IMR-90 (cell line): ENCODE data around the gene TMEM14B. TPM values are rescaled to one million over a fixed set of nuclear protein-coding genes. Genes with fewer than 3 reads are reported as not detected.

Experiments used
- ATAC-seq: fragments of 200-7000 bp; cut with Tn5 transposase; 2 replicates; pipeline ENCODE4 v1.9.1; 2020; ENCODE audit warnings: low read depth, mild to moderate bottlenecking, moderate library complexity
- BruUV-seq: library from RNA; stranded (reverse); fragments of 400-500 nt; replicated peaks from 2 replicates; lab custom pipeline; 2021; lab: Mats Ljungman, UMichigan
- CTCF ChIA-PET: fragments of 300-600 bp; formaldehyde crosslinking; extraction: SDS; loops from one replicate; lab custom pipeline; 2021; ENCODE audit warnings: antibody characterized with exemption; lab: Yijun Ruan, JAX
- POLR2A ChIA-PET: fragments of 300-600 bp; sonication (Branson Sonifier 250); formaldehyde crosslinking; loops from one replicate; lab custom pipeline; 2022; ENCODE audit warnings: antibody characterized with exemption; ENCODE audit not compliant: unreplicated experiment; lab: Charles Lee
- DNase-seq: peaks from one replicate; pipeline ENCODE4 v3.0.0; 2013
- H2AFZ ChIP-seq: replicated peaks from 2 replicates; pipeline ENCODE3; 2013; ENCODE audit warnings: low read length, mild to moderate bottlenecking; ENCODE audit not compliant: poor library complexity
- H2AK5ac ChIP-seq: 2 replicates; pipeline ENCODE4 v1.6.1; 2013; ENCODE audit warnings: low read depth, low read length, inconsistent platforms
- H2AK9ac ChIP-seq: replicated peaks from 2 replicates; pipeline ENCODE3; 2013; ENCODE audit warnings: mild to moderate bottlenecking, low read depth, low read length, moderate library complexity; ENCODE audit not compliant: poor library complexity
- H2BK120ac ChIP-seq: 2 replicates; pipeline ENCODE4 v1.6.1; 2013; ENCODE audit warnings: low read depth, low read length, inconsistent platforms
- H2BK15ac ChIP-seq: 3 replicates; pipeline ENCODE4 v1.6.1; 2013; ENCODE audit warnings: low read depth, low read length, inconsistent platforms
- H2BK20ac ChIP-seq: 2 replicates; pipeline ENCODE4 v1.6.1; 2013; ENCODE audit warnings: low read depth, mild to moderate bottlenecking, inconsistent platforms, low read length, moderate library complexity
- H2BK5ac ChIP-seq: 2 replicates; pipeline ENCODE4 v1.6.1; 2013; ENCODE audit warnings: mild to moderate bottlenecking, low read depth, low read length, inconsistent platforms; ENCODE audit not compliant: poor library complexity, severe bottlenecking
- H3K14ac ChIP-seq: replicated peaks from 2 replicates; pipeline ENCODE4 v1.6.1; 2013; ENCODE audit warnings: low read depth, low read length, inconsistent platforms
- H3K18ac ChIP-seq: 2 replicates; pipeline ENCODE4 v1.6.1; 2013; ENCODE audit warnings: low read depth, low read length, control low read depth
- H3K23ac ChIP-seq: 2 replicates; pipeline ENCODE4 v1.6.1; 2013; ENCODE audit warnings: low read depth, low read length, inconsistent platforms
- H3K27ac ChIP-seq: 2 replicates; pipeline ENCODE4 v1.5.1; 2013; ENCODE audit warnings: mild to moderate bottlenecking, control low read depth, low read length; ENCODE audit not compliant: insufficient read depth
- H3K27me3 ChIP-seq: 2 replicates; pipeline ENCODE4 v1.6.1; 2013; ENCODE audit warnings: low read length; ENCODE audit not compliant: control insufficient read depth, insufficient read depth
- H3K36me3 ChIP-seq: 2 replicates; pipeline ENCODE4 v1.6.1; 2013; ENCODE audit warnings: low read length, mixed read lengths; ENCODE audit not compliant: control insufficient read depth, insufficient read depth
- H3K4ac ChIP-seq: 2 replicates; pipeline ENCODE4 v1.6.1; 2013; ENCODE audit warnings: low read depth, low read length, inconsistent platforms
- H3K4me1 ChIP-seq: 2 replicates; pipeline ENCODE4 v1.6.1; 2013; ENCODE audit warnings: low read length, mixed read lengths; ENCODE audit not compliant: control insufficient read depth, insufficient read depth
- H3K4me2 ChIP-seq: 2 replicates; pipeline ENCODE4 v1.6.1; 2013; ENCODE audit warnings: low read depth, mild to moderate bottlenecking, control low read depth, low read length, moderate library complexity
- H3K4me3 ChIP-seq: 2 replicates; pipeline ENCODE4 v1.5.1; 2013; ENCODE audit warnings: low read depth, mild to moderate bottlenecking, control low read depth, low read length, moderate library complexity; ENCODE audit not compliant: insufficient read depth
- H3K56ac ChIP-seq: 2 replicates; pipeline ENCODE4 v1.6.1; 2013; ENCODE audit warnings: low read length, inconsistent platforms; ENCODE audit not compliant: insufficient read depth; ENCODE audit errors: extremely low read depth
- H3K79me1 ChIP-seq, 2 experiments: 2 replicates each; pipeline ENCODE4 v1.6.1; 2013; ENCODE audit warnings: low read length in 2 of 2, inconsistent platforms in 1 of 2, low read depth in 1 of 2
- H3K9ac ChIP-seq: 2 replicates; pipeline ENCODE4 v1.6.1; 2013; ENCODE audit warnings: low read depth, low read length, control low read depth
- H3K9me1 ChIP-seq: 2 replicates; pipeline ENCODE4 v1.6.1; 2013; ENCODE audit warnings: low read length, inconsistent platforms; ENCODE audit not compliant: insufficient read depth
- H3K9me3 ChIP-seq: 2 replicates; pipeline ENCODE4 v1.6.1; 2013; ENCODE audit warnings: low read length; ENCODE audit not compliant: control insufficient read depth, insufficient read depth
- H4K20me1 ChIP-seq: 2 replicates; pipeline ENCODE4 v1.6.1; 2013; ENCODE audit warnings: low read length, inconsistent platforms; ENCODE audit not compliant: insufficient read depth
- H4K5ac ChIP-seq: 2 replicates; pipeline ENCODE4 v1.6.1; 2013; ENCODE audit warnings: mild to moderate bottlenecking, low read depth, low read length, control low read depth
- H4K8ac ChIP-seq, 2 experiments: 2 replicates each; pipeline ENCODE4 v1.6.1; 2013; ENCODE audit warnings: low read depth in 2 of 2, low read length in 2 of 2, control low read depth in 1 of 2, inconsistent platforms in 1 of 2
- H4K91ac ChIP-seq: 2 replicates; pipeline ENCODE4 v1.6.1; 2013; ENCODE audit warnings: low read depth, low read length, inconsistent platforms; ENCODE audit not compliant: insufficient read depth
- FOS ChIP-seq: fragments of 150-350 bp; IDR thresholded peaks from 2 replicates; pipeline ENCODE4 v1.6.1; 2016; ENCODE audit warnings: low read depth, low read length
- POLR2A ChIP-seq: IDR thresholded peaks from 2 replicates; pipeline ENCODE4 v1.6.1; 2012; ENCODE audit warnings: mild to moderate bottlenecking, low read depth, low read length
- RFX5 ChIP-seq: IDR thresholded peaks from 2 replicates; pipeline ENCODE4 v1.8.0; 2012; ENCODE audit warnings: low read depth, mild to moderate bottlenecking, low read length, moderate library complexity
- WGBS, 2 experiments: methylation state at CpG; one replicate each; pipeline versions ENCODE4 v1.1.5 to v1.1.7; 2013; ENCODE audit warnings: missing lambda C conversion rate in 2 of 2; ENCODE audit not compliant: insufficient read length in 1 of 2; ENCODE audit errors: extremely low coverage in 2 of 2; 5-methylcytosine and 5-hydroxymethylcytosine counted together
- dilution Hi-C: fragments of 300-500 bp; cut with HindIII; formaldehyde crosslinking; loops from one replicate; pipeline ENCODE4 v1.14.3; 2018; ENCODE audit warnings: low sequenced_read_pairs; ENCODE audit not compliant: unreplicated experiment
- in situ Hi-C: fragments of 300-500 bp; cut with MboI; formaldehyde crosslinking; loops from 3 replicates; pipeline ENCODE4 v1.14.3; 2019; ENCODE audit warnings: low sequenced_read_pairs, inconsistent platforms, mixed read lengths
- intact Hi-C: fragments of 100-400 bp; cut with micrococcal nuclease; formaldehyde crosslinking; loops from 2 replicates; pipeline ENCODE4 v1.10.0; 2022
- polyA plus RNA-seq, 3 experiments: library from polyadenylated mRNA; depleted of rRNA; stranded (reverse); fragments of >200 nt; gene quantifications; 2 replicates each; pipeline ENCODE4 v1.2.3, GENCODE V29; 2012; ENCODE audit warnings: low replicate concordance in 1 of 3
- total RNA-seq: library from RNA; depleted of rRNA; stranded (reverse); fragments of >200 nt; gene quantifications from 2 replicates; pipeline ENCODE4 v1.2.3, GENCODE V29; 2012
- TF ChIP-seq, protein P1 (sequence below): fragments of 150-350 bp; IDR thresholded peaks from 2 replicates; pipeline ENCODE4 v1.6.1; 2016; ENCODE audit warnings: low read depth, mild to moderate bottlenecking, low read length, moderate library complexity, borderline replicate concordance

TMEM14B gene
- total and polyA plus RNA-seq, 2 of the 4 experiments (the other 2 are of a cell fraction) = 66.5 to 81.4 TPM

DNA sequence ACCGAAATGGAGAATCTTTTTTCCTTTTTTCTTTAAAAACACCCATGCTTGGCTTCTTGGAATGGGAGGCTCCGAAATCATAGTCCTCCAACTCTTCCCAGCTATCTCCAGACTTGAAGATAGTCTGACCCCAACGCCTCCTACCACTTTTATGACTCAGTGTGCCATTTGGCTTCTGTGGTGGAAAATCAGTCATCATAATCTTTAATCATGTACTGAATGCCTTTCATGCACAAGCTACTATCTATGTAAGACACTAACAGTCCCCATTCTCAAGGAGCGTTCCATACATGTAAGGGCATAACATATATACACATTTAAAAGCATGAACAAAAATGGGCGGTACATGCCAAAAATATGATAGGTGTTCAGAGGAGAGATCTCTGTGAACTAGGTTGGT is 44.1 kb downstream of the TMEM14B start:
- Histone ChIP-seq H4K91ac (no peak overlapping the region), H4K20me1 (no peaks in the 10 kb centered on the region), H3K9ac (no peak overlapping the region), H2BK20ac (no peak overlapping the region), H2BK120ac (no peak overlapping the region), H3K79me1 (no peaks in the 10 kb centered on the region), H3K36me3 (no peaks in the 10 kb centered on the region), H3K4ac (no peak overlapping the region), H3K23ac (no peak overlapping the region), H3K9me3 (no peaks in the 10 kb centered on the region), H4K5ac (no peak overlapping the region), H3K4me2 (no peak overlapping the region), H2AK9ac (no peak overlapping the region), H3K14ac (no peak overlapping the region), H2AK5ac (no peak overlapping the region), H3K18ac (no peak overlapping the region), H4K8ac (no peak overlapping the region), H3K56ac (no peak overlapping the region), H3K9me1 (peaks cover 2% of the 10 kb centered on the region; the same call in 1 of the 2 replicates), H3K4me3 (no peak overlapping the region), H3K27me3 (no peaks in the 10 kb centered on the region), H2BK5ac (no peak overlapping the region), H2AFZ (no peak overlapping the region), H3K27ac (no peak overlapping the region), H3K4me1 (no peaks in the 10 kb centered on the region; the same call in 1 of the 2 replicates), H2BK15ac (no peak overlapping the region)
- dilution Hi-C loops = no loop called here
- ATAC-seq (no peak), DNase-seq (no peak)
- in situ Hi-C loops = no loop called here
- no CpG with 5 or more reads among the region's 5 CpGs for WGBS, 2 experiments
- POLR2A ChIA-PET = no interaction called here
- CTCF ChIA-PET = no interaction called here
- no peak for TF ChIP-seq POLR2A
- TF ChIP-seq FOS = no peak
- TF ChIP-seq, protein P1, sequence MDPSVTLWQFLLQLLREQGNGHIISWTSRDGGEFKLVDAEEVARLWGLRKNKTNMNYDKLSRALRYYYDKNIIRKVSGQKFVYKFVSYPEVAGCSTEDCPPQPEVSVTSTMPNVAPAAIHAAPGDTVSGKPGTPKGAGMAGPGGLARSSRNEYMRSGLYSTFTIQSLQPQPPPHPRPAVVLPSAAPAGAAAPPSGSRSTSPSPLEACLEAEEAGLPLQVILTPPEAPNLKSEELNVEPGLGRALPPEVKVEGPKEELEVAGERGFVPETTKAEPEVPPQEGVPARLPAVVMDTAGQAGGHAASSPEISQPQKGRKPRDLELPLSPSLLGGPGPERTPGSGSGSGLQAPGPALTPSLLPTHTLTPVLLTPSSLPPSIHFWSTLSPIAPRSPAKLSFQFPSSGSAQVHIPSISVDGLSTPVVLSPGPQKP = no peak
- TF ChIP-seq RFX5 = no peak
- no TSS peak for BruUV-seq
- intact Hi-C loops = no loop called here
